Endometrial microvascular endothelial cells (primary cell): ENCODE results near the gene AMPD2. TPM values are rescaled to one million over a fixed set of nuclear protein-coding genes. Genes with fewer than 3 reads are reported as not detected.

Source experiments
- in situ Hi-C: cut with HindIII; loops from 2 replicates; pipeline ENCODE4 v1.10.0; 2017; ENCODE audit warnings: low sequenced_read_pairs, low pct_unique_long_range_greater_than_20kb; ENCODE audit errors: inconsistent ontology term
- total RNA-seq: library from RNA; depleted of rRNA; stranded (reverse); fragments of >200 nt; gene quantifications from one replicate; pipeline ENCODE4 v1.2.3, GENCODE V29; 2015; ENCODE audit errors: inconsistent ontology term

AMPD2 gene
- total RNA-seq, 1 donor from 2014 or later, result 88.4 TPM

DNA sequence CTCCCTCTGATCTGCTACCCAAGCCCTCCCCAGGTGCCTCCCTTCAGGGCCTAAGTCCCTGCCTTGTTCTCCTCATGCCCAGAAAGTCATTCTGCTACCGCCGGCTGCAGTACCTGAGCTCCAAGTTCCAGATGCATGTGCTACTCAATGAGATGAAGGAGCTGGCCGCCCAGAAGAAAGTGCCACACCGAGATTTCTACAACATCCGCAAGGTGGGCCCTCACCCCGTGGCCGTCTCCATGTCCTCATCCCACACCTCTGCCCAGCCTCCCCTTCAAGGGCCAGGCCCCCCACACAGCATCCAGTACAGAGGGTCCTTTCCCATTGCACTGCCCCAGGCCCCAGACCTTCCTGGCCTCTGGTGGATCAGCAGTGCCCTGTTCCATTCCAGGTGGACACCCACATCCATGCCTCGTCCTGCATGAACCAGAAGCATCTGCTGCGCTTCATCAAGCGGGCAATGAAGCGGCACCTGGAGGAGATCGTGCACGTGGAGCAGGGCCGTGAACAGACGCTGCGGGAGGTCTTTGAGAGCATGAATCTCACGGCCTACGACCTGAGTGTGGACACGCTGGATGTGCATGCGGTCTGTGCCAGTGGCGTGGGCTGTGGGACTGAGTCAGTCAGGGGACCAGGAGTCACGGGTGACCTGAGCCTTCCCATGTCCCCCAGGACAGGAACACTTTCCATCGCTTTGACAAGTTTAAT lies 8.2 kb downstream of the AMPD2 start:
- in situ Hi-C loops, result no loop called here

DNA sequence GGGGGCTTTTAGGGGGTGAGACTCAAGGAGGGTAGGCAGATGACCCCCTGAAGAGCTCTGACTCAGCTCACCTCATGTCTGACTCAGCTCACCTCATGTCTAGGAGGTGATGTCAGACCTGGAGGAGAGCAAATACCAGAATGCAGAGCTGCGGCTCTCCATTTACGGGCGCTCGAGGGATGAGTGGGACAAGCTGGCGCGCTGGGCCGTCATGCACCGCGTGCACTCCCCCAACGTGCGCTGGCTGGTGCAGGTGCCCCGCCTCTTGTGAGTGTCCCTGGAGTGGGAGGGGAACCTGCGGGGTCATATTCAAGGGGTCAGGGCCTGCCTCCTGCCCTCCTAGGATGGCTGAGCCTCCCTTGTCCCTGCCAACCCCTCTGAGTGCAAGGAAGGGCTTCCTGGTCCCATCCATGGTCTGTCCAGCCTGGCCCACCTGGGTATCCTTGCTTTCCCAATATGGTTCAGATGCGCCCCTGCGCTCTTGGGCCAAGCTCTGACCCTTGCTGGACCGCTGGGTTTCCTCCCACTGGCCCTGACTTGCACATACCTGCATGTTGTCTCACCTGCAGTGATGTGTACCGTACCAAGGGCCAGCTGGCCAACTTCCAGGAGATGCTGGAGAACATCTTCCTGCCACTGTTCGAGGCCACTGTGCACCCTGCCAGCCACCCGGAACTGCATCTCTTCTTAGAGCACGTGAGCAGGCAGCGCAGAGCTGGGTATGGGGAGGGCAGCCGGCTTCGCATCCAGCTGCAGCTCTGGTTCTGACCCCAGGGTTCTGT lies 9.1 kb downstream of the AMPD2 start:
- in situ Hi-C loops, result no loop called here

DNA sequence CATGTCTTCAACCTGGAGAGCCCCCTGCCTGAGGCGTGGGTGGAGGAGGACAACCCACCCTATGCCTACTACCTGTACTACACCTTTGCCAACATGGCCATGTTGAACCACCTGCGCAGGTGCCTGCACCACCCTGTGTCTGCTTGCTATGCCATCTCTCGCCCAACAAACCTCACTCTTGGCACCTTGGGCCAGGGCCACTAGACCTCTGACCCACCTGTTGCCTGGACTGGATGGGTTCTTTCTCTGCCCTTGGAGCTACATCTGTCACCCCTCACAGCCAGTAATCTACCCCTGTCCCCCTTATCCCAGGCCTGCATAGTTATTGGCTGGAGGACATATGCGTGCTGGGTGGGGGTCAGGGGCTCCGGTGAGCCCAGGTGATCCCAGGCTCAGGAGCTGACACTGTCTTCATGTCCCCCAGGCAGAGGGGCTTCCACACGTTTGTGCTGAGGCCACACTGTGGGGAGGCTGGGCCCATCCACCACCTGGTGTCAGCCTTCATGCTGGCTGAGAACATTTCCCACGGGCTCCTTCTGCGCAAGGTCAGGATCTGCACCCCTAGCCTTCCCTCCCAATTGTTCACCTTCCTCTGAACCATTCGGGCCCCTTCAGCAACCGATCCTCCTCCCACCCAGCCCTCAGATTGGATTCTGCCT lies 9.9 kb downstream of the AMPD2 start:
- in situ Hi-C loops, result no loop called here

DNA sequence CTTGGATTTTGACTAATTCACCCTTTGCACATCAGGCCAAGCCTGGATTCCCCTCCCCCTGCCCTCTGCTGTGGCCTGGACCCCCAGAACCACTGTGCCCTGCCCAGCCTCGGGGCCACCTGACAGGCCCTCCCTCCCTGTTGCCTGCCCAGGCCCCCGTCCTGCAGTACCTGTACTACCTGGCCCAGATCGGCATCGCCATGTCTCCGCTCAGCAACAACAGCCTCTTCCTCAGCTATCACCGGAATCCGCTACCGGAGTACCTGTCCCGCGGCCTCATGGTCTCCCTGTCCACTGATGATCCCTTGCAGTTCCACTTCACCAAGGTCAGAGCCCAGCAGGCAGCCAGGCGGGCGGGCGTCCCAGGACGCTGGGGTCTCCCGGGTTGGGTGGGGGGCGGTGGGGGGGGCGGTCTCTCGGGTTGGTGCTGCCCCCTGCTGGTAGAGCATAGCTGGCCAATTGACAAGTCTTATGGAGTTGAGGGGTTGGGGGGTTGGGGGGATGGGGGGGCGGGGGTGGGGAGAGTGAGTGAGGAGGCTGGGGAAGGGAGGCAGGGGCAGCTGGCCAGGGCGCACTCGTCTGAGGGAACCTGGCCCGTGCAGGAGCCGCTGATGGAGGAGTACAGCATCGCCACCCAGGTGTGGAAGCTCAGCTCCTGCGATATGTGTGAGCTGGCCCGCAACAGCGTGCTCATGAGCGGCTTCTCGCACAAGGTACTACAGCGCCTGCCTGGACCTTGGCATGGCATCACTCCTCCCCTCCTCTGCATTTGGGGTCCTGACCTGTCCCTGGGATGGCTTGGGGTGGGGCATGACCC lies 10.7 kb downstream of the AMPD2 start:
- in situ Hi-C loops, result no loop called here

DNA sequence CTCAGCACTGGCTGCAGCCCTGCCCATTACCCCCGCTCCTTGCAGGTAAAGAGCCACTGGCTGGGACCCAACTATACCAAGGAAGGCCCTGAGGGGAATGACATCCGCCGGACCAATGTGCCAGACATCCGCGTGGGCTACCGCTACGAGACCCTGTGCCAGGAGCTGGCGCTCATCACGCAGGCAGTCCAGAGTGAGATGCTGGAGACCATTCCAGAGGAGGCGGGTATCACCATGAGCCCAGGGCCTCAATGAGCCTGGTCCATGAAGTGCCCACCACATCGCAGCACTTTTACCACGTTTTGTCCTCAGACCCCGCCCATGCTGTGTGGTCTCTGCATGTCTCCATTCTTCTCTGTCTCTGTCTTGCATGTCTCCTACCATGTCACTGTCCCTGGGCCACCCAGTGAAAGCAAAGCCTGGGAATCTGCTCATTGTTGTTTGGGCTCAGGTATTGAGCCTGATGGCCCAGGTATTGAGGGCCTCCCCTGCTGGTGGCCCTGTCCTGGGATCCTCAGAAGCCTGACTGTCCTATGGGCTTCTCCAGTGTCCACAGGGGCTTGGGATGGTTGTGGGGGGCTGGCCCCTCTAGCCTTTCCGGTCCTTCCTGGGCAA lies 11.4 kb downstream of the AMPD2 start:
- in situ Hi-C loops, result no loop called here

DNA sequence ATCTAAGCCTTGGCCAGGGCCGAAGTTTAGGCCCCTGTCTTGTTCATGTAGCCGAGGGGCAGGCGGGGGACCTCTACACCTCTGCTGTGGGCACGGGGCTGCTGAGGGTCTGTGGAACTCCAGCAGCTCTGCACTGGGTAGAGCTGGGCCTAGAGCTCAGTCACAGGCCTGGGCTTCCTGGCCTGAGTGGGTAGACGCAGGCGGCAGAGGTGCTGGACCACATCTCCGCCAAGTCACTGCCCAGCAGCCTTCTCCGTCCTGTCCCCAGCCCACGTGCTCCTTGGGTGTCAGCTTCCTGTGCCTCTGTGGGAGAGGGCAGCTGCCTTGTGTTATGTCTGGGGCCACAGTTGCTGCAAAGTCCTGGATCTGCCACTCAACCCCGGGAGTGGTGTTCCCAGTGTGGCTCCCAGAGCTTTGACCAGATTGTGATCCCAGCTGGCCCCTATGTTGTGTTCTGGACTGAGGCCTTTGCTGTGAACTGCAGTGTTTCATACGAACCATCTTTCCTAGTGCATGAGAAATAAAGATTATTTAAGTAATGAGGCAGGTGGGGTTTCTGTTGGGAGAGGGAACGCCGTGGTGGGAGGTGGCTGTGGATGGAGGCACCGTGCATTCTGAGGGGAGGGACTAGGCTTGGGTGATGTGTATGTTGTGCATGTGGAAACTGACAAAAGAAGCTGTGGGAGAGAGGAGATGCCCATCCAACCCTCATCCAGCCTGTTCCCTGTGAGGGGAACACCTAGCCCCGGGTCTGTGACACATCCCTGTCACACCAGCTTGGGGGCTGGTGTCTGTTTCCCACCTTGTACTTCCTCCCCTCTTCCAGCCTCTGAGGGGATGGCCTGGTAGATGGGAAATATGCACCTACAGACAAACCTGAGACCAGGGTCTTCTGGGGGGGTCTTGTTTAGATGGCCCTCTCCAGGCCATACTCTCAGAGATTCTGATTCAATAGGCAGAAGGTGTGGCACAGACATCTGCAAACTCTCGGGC lies 12.2 kb downstream of the AMPD2 start:
- in situ Hi-C loops, result no loop called here

DNA sequence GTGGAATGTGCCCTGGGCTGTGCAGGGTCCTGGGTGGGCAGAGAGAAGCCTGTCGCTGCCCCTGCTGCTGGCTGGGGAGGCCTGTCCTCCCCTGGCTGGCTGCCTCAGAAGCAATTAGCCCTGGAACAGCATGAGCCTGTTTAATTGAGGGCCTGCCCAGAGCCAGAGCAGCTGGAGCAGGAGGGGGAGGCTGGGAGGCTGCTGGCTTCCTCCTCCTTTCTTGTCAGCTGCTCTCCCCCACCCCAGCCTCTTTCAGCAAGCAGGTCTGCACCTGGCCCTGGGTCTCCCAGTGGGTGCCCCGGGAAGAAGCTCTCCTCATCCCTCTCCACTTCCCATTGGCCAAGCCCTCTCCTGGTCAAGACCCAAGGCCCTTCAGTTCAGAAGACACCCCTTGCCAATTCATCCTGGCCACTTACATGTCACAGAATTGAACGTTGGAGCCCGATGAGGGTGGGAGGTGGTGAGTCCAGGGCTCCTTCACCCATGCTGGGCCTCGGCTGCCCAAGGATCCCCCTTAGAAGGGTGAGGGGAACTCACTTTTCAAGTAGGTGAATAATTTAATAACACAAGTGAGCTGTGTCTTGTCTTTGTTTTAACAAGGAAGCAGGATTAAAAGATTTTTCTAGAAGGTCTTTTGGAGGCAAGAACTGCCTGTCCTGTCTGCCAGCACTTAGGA lies 13.2 kb downstream of the AMPD2 start:
- in situ Hi-C loops, result no loop called here

DNA sequence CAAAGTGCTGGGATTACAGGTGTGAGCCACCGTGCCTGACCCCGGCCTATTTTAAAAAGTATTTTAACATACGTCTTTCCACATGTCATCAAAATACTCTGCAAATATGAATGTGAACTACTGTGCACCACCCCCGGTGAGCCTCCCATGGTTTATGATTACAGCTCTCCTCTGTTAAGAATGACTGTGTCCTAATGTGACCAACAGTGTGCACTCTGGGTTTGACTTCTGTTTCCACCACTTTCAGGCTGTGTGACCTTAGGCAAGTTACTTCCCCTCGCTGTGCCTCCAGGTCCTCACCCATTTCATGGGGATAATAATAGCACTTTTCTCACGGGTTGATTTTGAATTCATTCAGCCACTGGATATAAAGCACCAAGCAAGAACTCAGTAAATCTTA lies 14.7 kb downstream of the AMPD2 start:
- in situ Hi-C loops, result no loop called here

DNA sequence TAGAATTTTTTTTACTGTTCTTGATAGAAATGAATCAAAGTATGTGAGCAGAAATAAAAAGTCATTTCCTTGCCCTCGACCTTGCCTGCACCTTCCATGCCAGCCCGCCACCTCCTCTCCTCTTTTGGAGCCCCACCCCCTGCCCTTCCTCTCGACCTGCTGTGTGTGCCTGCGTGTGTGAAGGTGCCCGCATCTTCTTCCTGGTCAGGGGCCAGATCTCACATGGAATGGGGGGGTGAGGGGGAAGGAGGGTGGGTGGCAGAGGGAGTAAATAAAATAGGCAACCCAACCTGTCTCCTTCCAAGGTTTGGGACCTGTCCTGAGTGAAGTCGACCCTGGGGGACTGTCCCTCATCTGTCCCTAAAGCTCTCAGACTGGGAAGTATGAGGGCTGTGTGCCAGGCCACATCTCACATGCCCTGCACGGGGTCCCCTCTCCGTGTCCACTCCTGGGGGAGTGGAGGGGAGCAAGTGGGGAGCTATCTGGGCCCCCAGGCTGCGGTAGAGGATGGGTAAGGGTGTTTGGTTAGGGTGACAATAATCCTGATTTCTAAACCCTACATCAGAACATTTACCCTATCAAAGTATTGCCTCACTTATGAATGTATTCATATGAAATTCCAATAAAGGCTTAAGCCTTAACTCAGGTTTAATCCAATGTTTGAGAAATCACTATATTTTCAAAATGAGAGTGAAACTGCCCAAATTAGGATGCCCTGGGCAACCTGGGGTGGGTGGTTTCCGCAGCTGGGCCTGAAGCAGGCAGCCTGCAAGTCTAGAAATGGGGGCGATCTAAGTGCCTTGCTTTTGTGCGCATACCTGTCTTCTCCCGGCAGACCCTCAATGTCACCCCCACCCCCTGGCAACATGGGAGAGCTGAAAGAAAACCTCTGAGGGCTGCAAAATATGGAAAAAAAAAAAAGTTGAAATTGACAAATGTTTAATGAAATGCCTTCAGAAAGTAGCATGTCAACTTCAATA lies 15.4 kb downstream of the AMPD2 start:
- in situ Hi-C loops, result no loop called here

DNA sequence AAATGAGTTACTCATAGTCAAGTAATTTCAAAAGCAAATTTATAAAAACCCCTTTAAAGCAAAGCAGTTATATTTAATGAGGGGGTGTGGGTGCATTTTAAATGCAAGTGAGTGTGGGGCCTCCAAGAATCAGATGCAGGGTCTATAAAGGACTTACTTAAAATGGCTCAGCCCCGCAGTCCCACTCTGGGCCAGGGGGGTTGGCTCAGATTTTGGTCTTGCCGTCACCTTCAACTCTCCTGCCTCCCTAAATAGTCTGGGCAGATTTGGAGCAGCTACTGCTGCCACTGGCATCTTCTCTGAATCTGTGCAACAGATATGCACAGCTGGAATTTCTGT lies 16.2 kb downstream of the AMPD2 start:
- in situ Hi-C loops, result no loop called here

DNA sequence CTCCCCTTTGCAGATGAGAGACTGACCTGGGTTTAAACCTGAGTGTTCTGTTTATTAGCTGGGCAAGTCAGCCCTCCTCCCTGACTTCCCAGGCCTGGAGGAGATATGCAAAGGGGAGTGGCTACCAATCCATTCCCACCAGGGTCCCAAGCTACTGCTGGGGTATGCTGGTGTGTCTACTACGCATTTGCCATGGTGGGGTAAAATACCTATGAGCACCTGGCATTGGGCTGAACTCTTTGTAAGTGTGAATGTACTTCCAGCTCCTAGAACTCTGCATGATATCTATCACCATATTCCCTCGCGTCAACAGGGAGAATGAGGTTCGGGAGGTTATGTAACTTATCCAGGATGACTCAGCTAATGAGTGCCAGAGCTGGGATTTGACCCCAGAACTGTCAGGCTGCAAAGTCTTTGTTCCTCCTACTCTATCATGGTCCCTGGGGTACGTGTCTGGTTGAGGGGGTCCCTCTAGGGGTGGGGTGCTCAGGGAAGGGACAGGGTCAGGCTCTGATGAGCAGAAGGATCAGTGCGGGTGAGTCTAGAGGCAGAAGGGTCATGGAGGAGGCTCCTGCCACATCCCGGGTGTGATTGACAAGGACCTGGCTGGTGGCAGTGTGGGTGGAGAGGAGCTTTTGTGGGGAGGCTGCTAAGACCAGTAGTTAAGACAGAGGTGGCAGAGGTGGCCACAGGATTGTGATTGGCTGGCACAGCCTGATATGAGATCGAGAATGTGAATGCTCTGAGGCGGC lies 16.7 kb downstream of the AMPD2 start:
- in situ Hi-C loops, result no loop called here

DNA sequence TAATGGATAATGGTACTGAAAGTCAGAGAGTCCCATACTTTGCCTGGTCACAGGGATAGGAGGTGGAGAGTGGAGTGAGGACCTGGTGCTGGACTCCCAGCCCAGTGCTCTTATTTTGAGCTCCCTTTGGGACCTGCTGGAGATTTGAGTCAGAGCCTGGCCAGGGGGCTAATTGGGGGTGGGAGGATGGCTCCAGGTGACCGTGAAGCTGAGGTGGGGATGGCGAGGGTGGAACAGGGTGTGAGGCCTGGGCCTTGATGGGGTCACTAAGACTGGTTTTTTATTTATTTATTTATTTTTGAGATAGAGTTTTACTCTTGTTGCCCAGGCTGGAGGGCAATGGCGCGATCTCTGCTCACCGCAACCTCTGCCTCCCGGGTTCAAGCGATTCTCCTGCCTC lies 17.8 kb downstream of the AMPD2 start:
- in situ Hi-C loops, result no loop called here

DNA sequence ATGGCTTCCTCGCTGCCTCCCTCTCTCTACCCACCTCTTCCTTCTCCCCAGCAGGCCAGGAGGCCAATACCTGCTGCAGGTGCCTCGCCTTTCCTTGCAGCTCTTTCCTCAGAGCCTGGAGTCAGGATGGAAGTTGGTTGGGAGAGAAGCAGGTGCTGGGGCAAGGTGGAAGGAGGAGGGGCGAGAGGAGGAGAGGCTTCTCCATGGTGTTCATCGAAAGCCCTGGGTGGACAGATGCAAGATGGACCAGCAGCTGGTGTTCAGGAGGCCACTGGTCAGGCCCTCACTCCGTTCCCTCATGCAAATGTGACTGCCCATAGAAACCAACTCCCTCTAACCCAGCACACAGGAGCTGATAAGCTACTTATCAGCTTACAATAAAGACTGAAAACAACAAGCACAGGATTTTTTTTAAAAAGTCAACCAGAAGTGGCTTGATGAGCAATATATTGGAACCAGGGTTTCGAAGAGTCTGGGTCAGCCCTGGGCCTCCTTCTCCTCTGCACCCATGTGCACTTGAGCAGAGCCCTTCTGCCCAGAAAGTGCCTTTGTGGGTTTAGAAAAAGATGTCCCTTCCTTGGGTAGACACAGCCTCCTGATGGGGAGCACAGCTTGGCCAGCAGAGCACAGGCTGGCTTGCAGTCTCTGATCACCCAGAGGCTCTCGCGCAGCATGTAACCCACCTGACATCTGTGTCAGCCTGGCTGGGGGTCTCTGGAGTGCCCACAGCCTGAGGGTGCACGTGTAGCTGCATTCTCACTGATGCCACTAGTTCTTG lies 19.6 kb downstream of the AMPD2 start:
- in situ Hi-C loops, result no loop called here

DNA sequence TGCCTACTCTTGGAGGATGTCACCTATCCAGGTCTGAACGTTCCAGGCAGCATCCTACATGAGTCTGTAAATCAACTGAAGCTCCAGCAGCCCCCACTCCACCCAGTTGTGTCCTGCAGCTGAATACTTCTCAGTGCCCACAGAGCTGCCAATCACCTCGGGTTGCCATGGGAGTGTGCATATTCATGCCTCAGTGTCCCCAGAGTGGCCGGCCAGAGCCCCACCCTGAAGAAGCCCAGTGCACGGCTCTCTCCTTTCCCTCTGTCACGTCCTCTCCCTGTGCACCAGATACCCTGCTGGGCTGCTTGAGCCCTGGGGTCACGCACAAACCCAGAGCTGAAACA lies 20.2 kb downstream of the AMPD2 start:
- in situ Hi-C loops, result loop anchor here (10.0 kb wide), 1 partner anchor 125 kb away; the partner anchor contains the start of gene EPS8L3
